IMR-90 (cell line): ENCODE data around the gene SRRM3. TPM values are rescaled to one million over a fixed set of nuclear protein-coding genes. Genes with fewer than 3 reads are reported as not detected.

Experiments
- ATAC-seq: fragments of 200-7000 bp; cut with Tn5 transposase; 2 replicates; pipeline ENCODE4 v1.9.1; 2020; ENCODE audit warnings: low read depth, mild to moderate bottlenecking, moderate library complexity
- BruUV-seq: library from RNA; stranded (reverse); fragments of 400-500 nt; replicated peaks from 2 replicates; lab custom pipeline; 2021; lab: Mats Ljungman, UMichigan
- CTCF ChIA-PET: fragments of 300-600 bp; formaldehyde crosslinking; extraction: SDS; loops from one replicate; lab custom pipeline; 2021; ENCODE audit warnings: antibody characterized with exemption; lab: Yijun Ruan, JAX
- POLR2A ChIA-PET: fragments of 300-600 bp; sonication (Branson Sonifier 250); formaldehyde crosslinking; loops from one replicate; lab custom pipeline; 2022; ENCODE audit warnings: antibody characterized with exemption; ENCODE audit not compliant: unreplicated experiment; lab: Charles Lee
- DNase-seq: peaks from one replicate; pipeline ENCODE4 v3.0.0; 2013
- H2AFZ ChIP-seq: replicated peaks from 2 replicates; pipeline ENCODE3; 2013; ENCODE audit warnings: low read length, mild to moderate bottlenecking; ENCODE audit not compliant: poor library complexity
- H2AK5ac ChIP-seq: 2 replicates; pipeline ENCODE4 v1.6.1; 2013; ENCODE audit warnings: low read depth, low read length, inconsistent platforms
- H2AK9ac ChIP-seq: replicated peaks from 2 replicates; pipeline ENCODE3; 2013; ENCODE audit warnings: mild to moderate bottlenecking, low read depth, low read length, moderate library complexity; ENCODE audit not compliant: poor library complexity
- H2BK120ac ChIP-seq: 2 replicates; pipeline ENCODE4 v1.6.1; 2013; ENCODE audit warnings: low read depth, low read length, inconsistent platforms
- H2BK15ac ChIP-seq: 3 replicates; pipeline ENCODE4 v1.6.1; 2013; ENCODE audit warnings: low read depth, low read length, inconsistent platforms
- H2BK20ac ChIP-seq: 2 replicates; pipeline ENCODE4 v1.6.1; 2013; ENCODE audit warnings: low read depth, mild to moderate bottlenecking, inconsistent platforms, low read length, moderate library complexity
- H2BK5ac ChIP-seq: 2 replicates; pipeline ENCODE4 v1.6.1; 2013; ENCODE audit warnings: mild to moderate bottlenecking, low read depth, low read length, inconsistent platforms; ENCODE audit not compliant: poor library complexity, severe bottlenecking
- H3K14ac ChIP-seq: replicated peaks from 2 replicates; pipeline ENCODE4 v1.6.1; 2013; ENCODE audit warnings: low read depth, low read length, inconsistent platforms
- H3K18ac ChIP-seq: 2 replicates; pipeline ENCODE4 v1.6.1; 2013; ENCODE audit warnings: low read depth, low read length, control low read depth
- H3K23ac ChIP-seq: 2 replicates; pipeline ENCODE4 v1.6.1; 2013; ENCODE audit warnings: low read depth, low read length, inconsistent platforms
- H3K27ac ChIP-seq: 2 replicates; pipeline ENCODE4 v1.5.1; 2013; ENCODE audit warnings: mild to moderate bottlenecking, control low read depth, low read length; ENCODE audit not compliant: insufficient read depth
- H3K27me3 ChIP-seq: 2 replicates; pipeline ENCODE4 v1.6.1; 2013; ENCODE audit warnings: low read length; ENCODE audit not compliant: control insufficient read depth, insufficient read depth
- H3K36me3 ChIP-seq: 2 replicates; pipeline ENCODE4 v1.6.1; 2013; ENCODE audit warnings: low read length, mixed read lengths; ENCODE audit not compliant: control insufficient read depth, insufficient read depth
- H3K4ac ChIP-seq: 2 replicates; pipeline ENCODE4 v1.6.1; 2013; ENCODE audit warnings: low read depth, low read length, inconsistent platforms
- H3K4me1 ChIP-seq: 2 replicates; pipeline ENCODE4 v1.6.1; 2013; ENCODE audit warnings: low read length, mixed read lengths; ENCODE audit not compliant: control insufficient read depth, insufficient read depth
- H3K4me2 ChIP-seq: 2 replicates; pipeline ENCODE4 v1.6.1; 2013; ENCODE audit warnings: low read depth, mild to moderate bottlenecking, control low read depth, low read length, moderate library complexity
- H3K4me3 ChIP-seq: 2 replicates; pipeline ENCODE4 v1.5.1; 2013; ENCODE audit warnings: low read depth, mild to moderate bottlenecking, control low read depth, low read length, moderate library complexity; ENCODE audit not compliant: insufficient read depth
- H3K56ac ChIP-seq: 2 replicates; pipeline ENCODE4 v1.6.1; 2013; ENCODE audit warnings: low read length, inconsistent platforms; ENCODE audit not compliant: insufficient read depth; ENCODE audit errors: extremely low read depth
- H3K79me1 ChIP-seq, 2 experiments: 2 replicates each; pipeline ENCODE4 v1.6.1; 2013; ENCODE audit warnings: low read length in 2 of 2, inconsistent platforms in 1 of 2, low read depth in 1 of 2
- H3K9ac ChIP-seq: 2 replicates; pipeline ENCODE4 v1.6.1; 2013; ENCODE audit warnings: low read depth, low read length, control low read depth
- H3K9me1 ChIP-seq: 2 replicates; pipeline ENCODE4 v1.6.1; 2013; ENCODE audit warnings: low read length, inconsistent platforms; ENCODE audit not compliant: insufficient read depth
- H3K9me3 ChIP-seq: 2 replicates; pipeline ENCODE4 v1.6.1; 2013; ENCODE audit warnings: low read length; ENCODE audit not compliant: control insufficient read depth, insufficient read depth
- H4K20me1 ChIP-seq: 2 replicates; pipeline ENCODE4 v1.6.1; 2013; ENCODE audit warnings: low read length, inconsistent platforms; ENCODE audit not compliant: insufficient read depth
- H4K5ac ChIP-seq: 2 replicates; pipeline ENCODE4 v1.6.1; 2013; ENCODE audit warnings: mild to moderate bottlenecking, low read depth, low read length, control low read depth
- H4K8ac ChIP-seq, 2 experiments: 2 replicates each; pipeline ENCODE4 v1.6.1; 2013; ENCODE audit warnings: low read depth in 2 of 2, low read length in 2 of 2, control low read depth in 1 of 2, inconsistent platforms in 1 of 2
- H4K91ac ChIP-seq: 2 replicates; pipeline ENCODE4 v1.6.1; 2013; ENCODE audit warnings: low read depth, low read length, inconsistent platforms; ENCODE audit not compliant: insufficient read depth
- BHLHE40 ChIP-seq: fragments of 150-350 bp; IDR thresholded peaks from 2 replicates; pipeline ENCODE4 v1.6.1; 2016; ENCODE audit warnings: mild to moderate bottlenecking, low read depth, low read length
- CEBPB ChIP-seq: IDR thresholded peaks from 2 replicates; pipeline ENCODE4 v1.6.1; 2012; ENCODE audit warnings: low read depth, low read length, improper control_type of control experiment
- CHD1 ChIP-seq: IDR thresholded peaks from 2 replicates; pipeline ENCODE4 v1.6.1; 2012; ENCODE audit warnings: low read depth, low read length, improper control_type of control experiment
- FOS ChIP-seq: fragments of 150-350 bp; IDR thresholded peaks from 2 replicates; pipeline ENCODE4 v1.6.1; 2016; ENCODE audit warnings: low read depth, low read length
- MAFK ChIP-seq: IDR thresholded peaks from 2 replicates; pipeline ENCODE4 v1.6.1; 2012; ENCODE audit warnings: low read depth, low read length, improper control_type of control experiment
- MAZ ChIP-seq: IDR thresholded peaks from 2 replicates; pipeline ENCODE4 v1.6.1; 2012; ENCODE audit warnings: low read depth, mild to moderate bottlenecking, low read length, improper control_type of control experiment, moderate library complexity, borderline replicate concordance
- MXI1 ChIP-seq: IDR thresholded peaks from 2 replicates; pipeline ENCODE4 v1.6.1; 2012; ENCODE audit warnings: low read depth, mild to moderate bottlenecking, low read length, moderate library complexity, borderline replicate concordance
- NFE2L2 ChIP-seq: fragments of 150-350 bp; IDR thresholded peaks from 2 replicates; pipeline ENCODE4 v1.6.1; 2016; ENCODE audit warnings: low read depth, mild to moderate bottlenecking, low read length
- POLR2A ChIP-seq: IDR thresholded peaks from 2 replicates; pipeline ENCODE4 v1.6.1; 2012; ENCODE audit warnings: mild to moderate bottlenecking, low read depth, low read length
- RAD21 ChIP-seq: IDR thresholded peaks from 2 replicates; pipeline ENCODE4 v1.6.1; 2012; ENCODE audit warnings: low read length, improper control_type of control experiment
- RCOR1 ChIP-seq: IDR thresholded peaks from 2 replicates; pipeline ENCODE4 v1.6.1; 2012; ENCODE audit warnings: mild to moderate bottlenecking, low read length, improper control_type of control experiment; ENCODE audit not compliant: insufficient replicate concordance
- RFX5 ChIP-seq: IDR thresholded peaks from 2 replicates; pipeline ENCODE4 v1.8.0; 2012; ENCODE audit warnings: low read depth, mild to moderate bottlenecking, low read length, moderate library complexity
- SMC3 ChIP-seq: fragments of 150-350 bp; IDR thresholded peaks from 2 replicates; pipeline ENCODE4 v1.6.1; 2016; ENCODE audit warnings: low read depth, mild to moderate bottlenecking, antibody characterized with exemption, low read length, moderate library complexity
- WGBS, 2 experiments: methylation state at CpG; one replicate each; pipeline versions ENCODE4 v1.1.5 to v1.1.7; 2013; ENCODE audit warnings: missing lambda C conversion rate in 2 of 2; ENCODE audit not compliant: insufficient read length in 1 of 2; ENCODE audit errors: extremely low coverage in 2 of 2; 5-methylcytosine and 5-hydroxymethylcytosine counted together
- dilution Hi-C: fragments of 300-500 bp; cut with HindIII; formaldehyde crosslinking; loops from one replicate; pipeline ENCODE4 v1.14.3; 2018; ENCODE audit warnings: low sequenced_read_pairs; ENCODE audit not compliant: unreplicated experiment
- in situ Hi-C: fragments of 300-500 bp; cut with MboI; formaldehyde crosslinking; loops from 3 replicates; pipeline ENCODE4 v1.14.3; 2019; ENCODE audit warnings: low sequenced_read_pairs, inconsistent platforms, mixed read lengths
- intact Hi-C: fragments of 100-400 bp; cut with micrococcal nuclease; formaldehyde crosslinking; loops from 2 replicates; pipeline ENCODE4 v1.10.0; 2022
- polyA plus RNA-seq, 3 experiments: library from polyadenylated mRNA; depleted of rRNA; stranded (reverse); fragments of >200 nt; gene quantifications; 2 replicates each; pipeline ENCODE4 v1.2.3, GENCODE V29; 2012; ENCODE audit warnings: low replicate concordance in 1 of 3
- total RNA-seq: library from RNA; depleted of rRNA; stranded (reverse); fragments of >200 nt; gene quantifications from 2 replicates; pipeline ENCODE4 v1.2.3, GENCODE V29; 2012
- TF ChIP-seq, protein P1 (sequence below): fragments of 150-350 bp; IDR thresholded peaks from 2 replicates; pipeline ENCODE4 v1.6.1; 2017; ENCODE audit warnings: mild to moderate bottlenecking, antibody characterized with exemption, low read length, low read depth
- TF ChIP-seq, protein P2 (sequence below): fragments of 150-350 bp; IDR thresholded peaks from 2 replicates; pipeline ENCODE4 v1.6.1; 2016; ENCODE audit warnings: low read depth, mild to moderate bottlenecking, low read length, moderate library complexity, borderline replicate concordance
- TF ChIP-seq, protein P3 (sequence below): conservative IDR thresholded peaks from 2 replicates; pipeline ENCODE4 v1.5.1; 2012; ENCODE audit warnings: mild to moderate bottlenecking, low read depth, low read length, improper control_type of control experiment

The SRRM3 gene
- total and polyA plus RNA-seq, 2 of the 4 experiments (the other 2 are of a cell fraction), result 0.18 to 2.5 TPM

DNA sequence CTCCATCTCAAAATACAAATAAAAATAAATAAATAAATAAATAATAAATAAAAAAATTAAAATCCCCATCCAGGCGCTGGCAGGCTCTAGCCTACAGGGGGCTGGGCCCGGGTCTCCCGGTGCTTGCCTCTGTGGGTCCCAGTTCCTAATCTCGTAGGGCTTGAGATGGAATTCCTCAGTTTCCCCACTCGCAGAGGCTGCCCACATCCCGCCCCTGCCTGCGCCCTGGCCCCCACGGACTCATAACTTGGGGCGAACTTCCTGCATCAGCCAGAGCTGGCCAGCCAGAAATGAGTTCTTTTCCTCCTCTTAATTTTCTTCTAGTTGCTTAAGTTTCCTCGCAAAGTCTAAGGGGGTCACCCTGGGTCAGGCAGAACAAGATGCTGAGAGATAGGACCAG is 22.0 kb upstream of the SRRM3 start:
- no TSS peak for BruUV-seq
- Histone ChIP-seq H4K8ac (no peak overlapping the region), H3K23ac (no peak overlapping the region), H4K91ac (no peak overlapping the region), H3K14ac (no peak overlapping the region), H2AFZ (no peak overlapping the region), H3K4me3 (no peak overlapping the region), H3K27me3 (no peaks in the 10 kb centered on the region), H4K20me1 (no peaks in the 10 kb centered on the region), H3K36me3 (no peaks in the 10 kb centered on the region), H3K9me3 (no peaks in the 10 kb centered on the region), H3K9me1 (no peaks in the 10 kb centered on the region), H2BK120ac (no peak overlapping the region), H3K27ac (no peak overlapping the region), H3K4me2 (no peak overlapping the region), H2BK5ac (no peak overlapping the region), H3K18ac (no peak overlapping the region), H3K4me1 (no peaks in the 10 kb centered on the region), H2AK5ac (no peak overlapping the region), H2AK9ac (no peak overlapping the region), H4K5ac (no peak overlapping the region), H2BK20ac (no peak overlapping the region), H3K79me1 (no peaks in the 10 kb centered on the region), H3K4ac (no peak overlapping the region), H2BK15ac (no peak overlapping the region), H3K56ac (no peak overlapping the region), H3K9ac (no peak overlapping the region)
- in situ Hi-C loops, result loop anchor here (5.0 kb wide), 1 partner anchor 133 kb away; no protein-coding TSS in a partner anchor
- ChIA-PET CTCF (interaction anchor here (2.4 to 3.1 kb wide), 2 partner anchors 111 to 134 kb away, joined by 9 to 11 read pairs; no protein-coding TSS in a partner anchor), POLR2A (no interaction called here)
- ATAC-seq (no peak), DNase-seq (no peak)
- intact Hi-C loops, result no loop called here
- 87% methylated on average over 3 of the region's 10 CpGs; no CpG with 5 or more reads in 1 of the 2 experiments for WGBS, 2 experiments
- TF ChIP-seq POLR2A, result no peak
- no peak for TF ChIP-seq MAZ
- no peak for TF ChIP-seq RAD21
- no peak for TF ChIP-seq SMC3
- no peak for TF ChIP-seq RCOR1
- TF ChIP-seq CEBPB, result no peak
- TF ChIP-seq, protein P1, sequence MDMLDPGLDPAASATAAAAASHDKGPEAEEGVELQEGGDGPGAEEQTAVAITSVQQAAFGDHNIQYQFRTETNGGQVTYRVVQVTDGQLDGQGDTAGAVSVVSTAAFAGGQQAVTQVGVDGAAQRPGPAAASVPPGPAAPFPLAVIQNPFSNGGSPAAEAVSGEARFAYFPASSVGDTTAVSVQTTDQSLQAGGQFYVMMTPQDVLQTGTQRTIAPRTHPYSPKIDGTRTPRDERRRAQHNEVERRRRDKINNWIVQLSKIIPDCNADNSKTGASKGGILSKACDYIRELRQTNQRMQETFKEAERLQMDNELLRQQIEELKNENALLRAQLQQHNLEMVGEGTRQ, result no peak
- no peak for TF ChIP-seq MAFK
- TF ChIP-seq MXI1, result no peak
- TF ChIP-seq FOS, result no peak
- TF ChIP-seq, protein P2, sequence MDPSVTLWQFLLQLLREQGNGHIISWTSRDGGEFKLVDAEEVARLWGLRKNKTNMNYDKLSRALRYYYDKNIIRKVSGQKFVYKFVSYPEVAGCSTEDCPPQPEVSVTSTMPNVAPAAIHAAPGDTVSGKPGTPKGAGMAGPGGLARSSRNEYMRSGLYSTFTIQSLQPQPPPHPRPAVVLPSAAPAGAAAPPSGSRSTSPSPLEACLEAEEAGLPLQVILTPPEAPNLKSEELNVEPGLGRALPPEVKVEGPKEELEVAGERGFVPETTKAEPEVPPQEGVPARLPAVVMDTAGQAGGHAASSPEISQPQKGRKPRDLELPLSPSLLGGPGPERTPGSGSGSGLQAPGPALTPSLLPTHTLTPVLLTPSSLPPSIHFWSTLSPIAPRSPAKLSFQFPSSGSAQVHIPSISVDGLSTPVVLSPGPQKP, result no peak
- TF ChIP-seq CHD1, result no peak
- TF ChIP-seq NFE2L2, result no peak
- TF ChIP-seq, protein P3, sequence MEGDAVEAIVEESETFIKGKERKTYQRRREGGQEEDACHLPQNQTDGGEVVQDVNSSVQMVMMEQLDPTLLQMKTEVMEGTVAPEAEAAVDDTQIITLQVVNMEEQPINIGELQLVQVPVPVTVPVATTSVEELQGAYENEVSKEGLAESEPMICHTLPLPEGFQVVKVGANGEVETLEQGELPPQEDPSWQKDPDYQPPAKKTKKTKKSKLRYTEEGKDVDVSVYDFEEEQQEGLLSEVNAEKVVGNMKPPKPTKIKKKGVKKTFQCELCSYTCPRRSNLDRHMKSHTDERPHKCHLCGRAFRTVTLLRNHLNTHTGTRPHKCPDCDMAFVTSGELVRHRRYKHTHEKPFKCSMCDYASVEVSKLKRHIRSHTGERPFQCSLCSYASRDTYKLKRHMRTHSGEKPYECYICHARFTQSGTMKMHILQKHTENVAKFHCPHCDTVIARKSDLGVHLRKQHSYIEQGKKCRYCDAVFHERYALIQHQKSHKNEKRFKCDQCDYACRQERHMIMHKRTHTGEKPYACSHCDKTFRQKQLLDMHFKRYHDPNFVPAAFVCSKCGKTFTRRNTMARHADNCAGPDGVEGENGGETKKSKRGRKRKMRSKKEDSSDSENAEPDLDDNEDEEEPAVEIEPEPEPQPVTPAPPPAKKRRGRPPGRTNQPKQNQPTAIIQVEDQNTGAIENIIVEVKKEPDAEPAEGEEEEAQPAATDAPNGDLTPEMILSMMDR, result no peak
- TF ChIP-seq BHLHE40, result no peak
- no peak for TF ChIP-seq RFX5
- dilution Hi-C loops, result no loop called here
